Measurements from ENCODE around the gene ATP11C.

Gene ATP11C

DNA sequence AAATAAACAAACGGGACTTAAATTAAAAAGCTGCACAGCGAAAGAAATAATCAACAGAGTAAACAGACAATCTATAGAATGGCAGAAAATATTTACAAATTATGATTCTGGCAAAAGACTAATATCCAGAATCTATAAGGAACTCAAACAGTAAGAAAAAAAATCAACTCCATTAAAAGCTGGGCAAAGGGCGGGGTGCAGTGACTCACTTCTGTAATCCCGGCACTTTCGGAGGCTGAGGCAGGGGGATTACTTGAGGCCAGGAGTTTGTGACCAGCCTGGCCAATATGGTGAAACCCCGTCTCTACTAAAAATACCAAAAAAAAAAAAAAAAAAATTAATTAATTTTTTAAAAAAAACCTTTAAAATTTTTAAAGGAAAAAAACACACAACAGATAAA, 109.0 kb downstream of the ATP11C start:
- Mint-ChIP-seq H3K27me3 (peaks cover 3% of the 10 kb centered on the region), H3K9me3 (no peaks in the 10 kb centered on the region), H3K36me3 (ENCODE audit: low read depth) (peaks cover 44% of the 10 kb centered on the region), H3K4me1 (ENCODE audit: low read depth) (peaks cover 12% of the 10 kb centered on the region), H3K27ac (no peak overlapping the region), H3K4me3 (no peak overlapping the region)
- DNase-seq: no peak

- Mint-ChIP-seq H3K4me1 (ENCODE audit: low read depth) (peaks cover 35% of the 10 kb centered on the region), H3K9me3 (no peaks in the 10 kb centered on the region), H3K27ac (no peak overlapping the region), H3K27me3 (peaks cover 5% of the 10 kb centered on the region), H3K4me3 (no peak overlapping the region), H3K36me3 (ENCODE audit: low read depth) (peaks cover 61% of the 10 kb centered on the region)
- no peak for DNase-seq
Observed at GRCh38 chrX:139820358-139820984, 112.4 kb downstream of the ATP11C start.

DNA sequence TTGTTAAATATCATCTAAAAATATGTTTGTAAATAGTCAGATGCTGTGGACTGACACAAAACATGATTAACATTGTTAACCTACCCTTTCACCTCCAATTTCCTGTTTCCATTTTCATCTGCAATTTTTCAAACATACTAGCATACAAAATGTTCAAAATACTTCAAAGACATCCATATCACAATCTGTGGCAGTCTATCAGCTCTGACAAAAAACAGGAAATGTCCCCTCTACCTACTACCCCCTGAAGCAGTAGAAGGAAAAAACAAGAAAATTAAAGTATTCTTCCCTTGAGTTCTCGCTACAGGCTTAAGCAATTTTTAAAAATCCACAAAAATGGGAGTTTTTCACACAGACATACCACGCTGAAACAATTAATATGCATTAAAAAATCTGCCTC, 116.6 kb downstream of the ATP11C start:
- no peak for DNase-seq
- Mint-ChIP-seq H3K4me3 (no peak overlapping the region), H3K27ac (no peak overlapping the region), H3K27me3 (peaks cover 8% of the 10 kb centered on the region), H3K36me3 (ENCODE audit: low read depth) (peaks cover 58% of the 10 kb centered on the region), H3K4me1 (ENCODE audit: low read depth) (peaks cover 35% of the 10 kb centered on the region), H3K9me3 (no peaks in the 10 kb centered on the region)

GRCh38 chrX:139815771-139816170, 117.1 kb downstream of the ATP11C start:
- DNase-seq: no peak
- Mint-ChIP-seq H3K9me3 (no peaks in the 10 kb centered on the region), H3K27me3 (peaks cover 8% of the 10 kb centered on the region), H3K36me3 (ENCODE audit: low read depth) (peaks cover 59% of the 10 kb centered on the region), H3K4me1 (ENCODE audit: low read depth) (peaks cover 35% of the 10 kb centered on the region), H3K4me3 (no peak overlapping the region), H3K27ac (no peak overlapping the region)

GRCh38 chrX:139811942-139812629, 120.8 kb downstream of the ATP11C start:
- DNase-seq: no peak
- Mint-ChIP-seq H3K27me3 (peaks cover 10% of the 10 kb centered on the region), H3K4me3 (no peak overlapping the region), H3K27ac (no peak overlapping the region), H3K9me3 (no peaks in the 10 kb centered on the region), H3K4me1 (ENCODE audit: low read depth) (peaks cover 14% of the 10 kb centered on the region), H3K36me3 (ENCODE audit: low read depth) (peaks cover 57% of the 10 kb centered on the region)

DNA sequence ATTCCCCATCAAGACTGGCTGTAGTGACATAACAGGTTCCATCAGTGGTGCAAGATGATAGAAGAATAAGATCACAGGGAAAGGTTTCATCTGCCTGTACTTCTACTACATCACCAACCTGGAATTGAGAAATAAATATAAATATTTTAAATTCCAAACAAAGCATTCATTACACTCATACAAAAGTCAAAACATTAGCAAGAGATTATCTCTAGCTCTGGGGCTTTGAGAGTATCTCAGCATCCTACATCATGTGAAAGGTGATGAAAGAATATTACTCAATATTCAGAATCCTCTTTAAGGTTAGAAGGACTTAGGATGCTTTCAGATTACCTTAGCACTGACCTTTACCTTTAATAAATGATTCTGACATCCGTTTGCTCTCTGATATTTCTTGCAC, 128.4 kb downstream of the ATP11C start:
- peaks cover 59% of the 10 kb centered on the region for H3K36me3 Mint-ChIP-seq (ENCODE audit: low read depth)
- H3K27ac Mint-ChIP-seq: no peak overlapping the region
- peaks cover 3% of the 10 kb centered on the region for H3K4me1 Mint-ChIP-seq (ENCODE audit: low read depth)
- peaks cover 20% of the 10 kb centered on the region for H3K27me3 Mint-ChIP-seq
- no peaks in the 10 kb centered on the region for H3K9me3 Mint-ChIP-seq
- no peak overlapping the region for H3K4me3 Mint-ChIP-seq
- DNase-seq: no peak

DNA sequence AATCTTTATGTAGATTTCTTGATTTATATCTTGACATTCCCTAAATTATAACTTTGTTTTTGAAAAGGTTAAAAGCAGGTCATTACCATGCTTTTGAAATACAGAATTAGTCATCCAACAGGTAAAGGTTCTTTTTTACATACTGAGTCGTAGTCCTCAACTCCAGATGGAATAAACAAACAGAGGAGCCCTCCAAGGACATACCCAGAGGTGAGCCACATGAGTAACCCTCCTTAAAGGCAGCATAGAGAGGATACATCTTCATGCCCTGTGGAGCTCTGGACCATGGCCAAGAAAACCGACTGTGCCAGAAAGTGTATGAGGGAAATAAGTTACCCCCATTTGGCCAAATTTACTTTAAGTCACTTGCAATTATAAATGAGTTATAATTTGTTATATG, 129.6 kb downstream of the ATP11C start:
- no peak overlapping the region for H3K4me3 Mint-ChIP-seq

DNA sequence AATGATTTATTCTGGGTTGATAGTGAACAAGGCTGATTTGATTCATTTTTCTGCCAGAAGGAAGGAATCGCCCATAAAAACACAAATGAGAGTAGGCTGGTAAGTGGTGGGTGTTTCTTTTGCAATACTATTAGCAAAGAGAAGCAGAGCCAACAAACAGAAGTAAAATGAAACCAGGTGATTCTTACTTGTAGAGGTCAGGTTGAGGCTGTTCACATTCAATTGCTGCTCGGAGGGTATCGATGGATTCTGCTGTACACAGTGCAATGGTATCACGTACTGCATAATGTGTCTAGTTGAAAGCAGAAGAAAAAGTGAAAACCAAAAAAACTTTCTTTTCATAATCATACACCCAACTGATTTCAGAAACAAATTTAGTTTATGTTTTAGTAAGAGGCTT, 130.8 kb downstream of the ATP11C start:
- Mint-ChIP-seq H3K36me3 (ENCODE audit: low read depth) (peaks cover 56% of the 10 kb centered on the region), H3K27me3 (peaks cover 15% of the 10 kb centered on the region), H3K27ac (no peak overlapping the region), H3K4me3 (no peak overlapping the region), H3K4me1 (ENCODE audit: low read depth) (peaks cover 3% of the 10 kb centered on the region), H3K9me3 (no peaks in the 10 kb centered on the region)
- DNase-seq: no peak

More for the DNA sequence above, 129.6 kb downstream of the ATP11C start:
- Mint-ChIP-seq H3K36me3 (ENCODE audit: low read depth) (peaks cover 59% of the 10 kb centered on the region), H3K9me3 (no peaks in the 10 kb centered on the region), H3K4me1 (ENCODE audit: low read depth) (peaks cover 3% of the 10 kb centered on the region), H3K27ac (no peak overlapping the region), H3K27me3 (peaks cover 20% of the 10 kb centered on the region)
- no peak for DNase-seq

DNA sequence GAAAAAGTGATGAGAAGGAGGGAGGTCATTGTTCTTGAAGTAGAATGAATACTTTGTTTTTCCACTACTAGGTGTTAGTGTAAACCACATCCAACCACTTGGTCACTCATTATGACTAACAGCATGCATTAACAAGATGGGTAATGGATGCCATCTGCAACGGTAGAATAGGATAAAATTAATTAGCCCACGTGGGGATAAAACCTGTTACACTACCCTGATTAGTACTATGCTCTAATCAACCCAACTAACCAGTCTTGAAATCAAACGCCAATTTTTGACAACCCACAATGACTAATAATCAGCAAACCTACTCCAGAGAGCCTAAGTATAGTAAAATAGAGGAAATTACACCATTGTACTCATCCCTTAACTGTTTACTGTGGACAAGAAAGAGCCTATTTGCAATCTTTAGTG, 131.4 kb downstream of the ATP11C start:
- Mint-ChIP-seq H3K4me1 (ENCODE audit: low read depth) (peaks cover 3% of the 10 kb centered on the region), H3K27ac (no peak overlapping the region), H3K4me3 (no peak overlapping the region), H3K36me3 (ENCODE audit: low read depth) (peaks cover 52% of the 10 kb centered on the region), H3K9me3 (no peaks in the 10 kb centered on the region), H3K27me3 (peaks cover 13% of the 10 kb centered on the region)
- DNase-seq: no peak

DNA sequence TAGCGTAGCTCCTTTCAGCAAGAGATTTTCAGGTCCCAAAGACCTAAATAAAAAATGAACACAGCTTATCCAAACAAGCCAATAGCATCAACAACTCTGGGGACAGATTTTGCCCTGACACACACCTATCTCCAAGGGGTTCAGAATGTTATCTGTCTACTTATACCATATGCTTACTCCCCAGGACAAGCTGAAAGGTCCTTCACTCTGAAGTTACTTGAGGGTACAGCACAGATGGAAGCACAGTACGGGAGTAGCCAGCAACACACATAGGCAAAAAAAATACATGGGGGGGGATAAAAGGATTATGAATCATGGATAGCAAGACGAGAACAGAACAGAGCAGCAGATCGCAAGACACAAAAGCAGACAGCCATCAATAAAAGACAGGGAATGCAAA, 134.2 kb downstream of the ATP11C start:
- no peaks in the 10 kb centered on the region for H3K9me3 Mint-ChIP-seq
- H3K27me3 Mint-ChIP-seq: peaks cover 17% of the 10 kb centered on the region
- H3K4me1 Mint-ChIP-seq (ENCODE audit: low read depth): peaks cover 20% of the 10 kb centered on the region
- DNase-seq: no peak
- no peak overlapping the region for H3K4me3 Mint-ChIP-seq
- peaks cover 69% of the 10 kb centered on the region for H3K36me3 Mint-ChIP-seq (ENCODE audit: low read depth)
- no peak overlapping the region for H3K27ac Mint-ChIP-seq

- no peaks in the 10 kb centered on the region for H3K9me3 Mint-ChIP-seq
- peaks cover 16% of the 10 kb centered on the region for H3K4me1 Mint-ChIP-seq (ENCODE audit: low read depth)
- H3K27ac Mint-ChIP-seq: peak overlapping the region; percentile 52
- no peak overlapping the region for H3K4me3 Mint-ChIP-seq
- H3K36me3 Mint-ChIP-seq (ENCODE audit: low read depth): peaks cover 52% of the 10 kb centered on the region
- DNase-seq: no peak
- H3K27me3 Mint-ChIP-seq: peaks cover 4% of the 10 kb centered on the region
Observed at GRCh38 chrX:139795196-139795595, 137.7 kb downstream of the ATP11C start.

DNA sequence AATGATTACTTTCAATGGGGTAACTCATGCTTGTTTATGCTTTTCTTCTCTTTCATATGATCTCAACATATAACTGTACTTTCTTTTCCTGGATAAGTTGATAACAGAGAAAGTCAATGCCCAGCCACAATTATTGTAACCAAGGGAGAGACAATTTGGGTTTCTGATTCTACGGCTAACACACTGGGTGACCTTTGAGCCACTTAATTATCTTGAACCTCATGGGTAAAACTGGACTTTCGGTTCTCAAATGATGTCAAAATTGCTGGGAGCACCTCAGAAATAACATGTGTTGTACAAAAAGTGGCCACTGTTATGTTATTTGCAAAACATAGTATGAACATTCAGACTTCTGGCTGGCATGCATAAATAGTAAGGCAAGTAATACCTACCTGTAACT, 145.3 kb downstream of the ATP11C start:
- peaks cover 48% of the 10 kb centered on the region for H3K36me3 Mint-ChIP-seq (ENCODE audit: low read depth)
- H3K27me3 Mint-ChIP-seq: no peaks in the 10 kb centered on the region
- H3K4me1 Mint-ChIP-seq (ENCODE audit: low read depth): no peaks in the 10 kb centered on the region
- no peak for DNase-seq
- no peaks in the 10 kb centered on the region for H3K9me3 Mint-ChIP-seq
- H3K27ac Mint-ChIP-seq: no peak overlapping the region
- H3K4me3 Mint-ChIP-seq: no peak overlapping the region

DNA sequence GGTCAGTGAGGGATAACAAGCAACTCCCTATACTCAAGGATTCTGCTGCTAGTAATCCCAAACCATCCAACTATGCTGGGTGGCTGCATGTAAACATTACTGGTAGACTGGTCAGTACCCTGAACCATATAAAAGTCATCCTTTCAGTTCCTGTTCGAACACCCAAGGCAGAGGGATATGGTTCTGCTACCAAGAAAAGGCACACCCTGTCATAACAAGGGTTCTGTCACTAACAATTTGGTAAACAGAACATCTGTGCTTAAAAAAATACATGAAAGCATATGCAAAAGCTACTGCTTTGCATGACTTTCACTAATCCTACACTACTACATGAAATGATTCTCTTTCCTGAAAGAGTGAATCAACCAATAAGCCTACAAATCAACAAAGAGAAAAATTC, 148.0 kb downstream of the ATP11C start:
- Mint-ChIP-seq H3K27me3 (peaks cover 4% of the 10 kb centered on the region), H3K27ac (no peak overlapping the region), H3K36me3 (ENCODE audit: low read depth) (peaks cover 62% of the 10 kb centered on the region), H3K4me3 (no peak overlapping the region), H3K9me3 (no peaks in the 10 kb centered on the region), H3K4me1 (ENCODE audit: low read depth) (no peaks in the 10 kb centered on the region)
- no peak for DNase-seq

- no peak for DNase-seq
- Mint-ChIP-seq H3K4me1 (ENCODE audit: low read depth) (no peaks in the 10 kb centered on the region), H3K9me3 (no peaks in the 10 kb centered on the region), H3K36me3 (ENCODE audit: low read depth) (peaks cover 67% of the 10 kb centered on the region), H3K27me3 (peaks cover 4% of the 10 kb centered on the region), H3K27ac (no peak overlapping the region), H3K4me3 (no peak overlapping the region)
Observed at GRCh38 chrX:139783959-139784358, 148.9 kb downstream of the ATP11C start.

GRCh38 chrX:139783030-139783429, 149.8 kb downstream of the ATP11C start:
- H3K9me3 Mint-ChIP-seq: no peaks in the 10 kb centered on the region
- peaks cover 67% of the 10 kb centered on the region for H3K36me3 Mint-ChIP-seq (ENCODE audit: low read depth)
- H3K4me1 Mint-ChIP-seq (ENCODE audit: low read depth): no peaks in the 10 kb centered on the region
- DNase-seq: no peak
- H3K27me3 Mint-ChIP-seq: peaks cover 4% of the 10 kb centered on the region
- no peak overlapping the region for H3K4me3 Mint-ChIP-seq
- H3K27ac Mint-ChIP-seq: no peak overlapping the region

Data from activated T-cell treated with anti-CD3 and anti-CD28 coated beads, Interleukin-2, amount 50 U/mL, for 24 hours (primary cell).